HepG2 (cell line): ENCODE measurements around the gene AKAP6. TPM values are rescaled to one million over a fixed set of nuclear protein-coding genes. Genes with fewer than 3 reads are reported as not detected.

Experiments used
- ATAC-seq: fragments of 200-7000 bp; cut with Tn5 transposase; 3 replicates; pipeline ENCODE4 v1.9.1; 2020; ENCODE audit warnings: mild to moderate bottlenecking, moderate library complexity
- BruUV-seq: library from RNA; stranded (reverse); fragments of 400-500 nt; replicated peaks from 2 replicates; lab custom pipeline; 2021; lab: Mats Ljungman, UMichigan
- CTCF ChIA-PET: fragments of 300-600 bp; formaldehyde crosslinking; extraction: SDS; loops from one replicate; lab custom pipeline; 2021; ENCODE audit warnings: low total read pairs, inconsistent platforms, low intra/inter-chr PET ratio; lab: Yijun Ruan, JAX
- POLR2A ChIA-PET: fragments of 350-600 bp; sonication (Branson Sonifier 250); formaldehyde crosslinking; loops from one replicate; lab custom pipeline; 2020; ENCODE audit warnings: antibody characterized with exemption, inconsistent platforms; lab: Yijun Ruan, JAX
- DNase-seq: peaks from one replicate; pipeline ENCODE4 v3.0.0-alpha.2; 2015; ENCODE audit warnings: low spot score
- FAIRE-seq: peaks from 3 replicates; lab custom pipeline; 2011; peaks lifted over from hg19 to GRCh38; lab: Jason Lieb, UNC
- H2AFZ ChIP-seq: one replicate; pipeline ENCODE4 v1.6.1; 2011; ENCODE audit warnings: low read length, inconsistent platforms
- H3K27ac ChIP-seq: fragments of 300-600 bp; 3 replicates; pipeline ENCODE4 v1.8.0; 2011; ENCODE audit warnings: mixed run types, mild to moderate bottlenecking, mixed read lengths, low read length, inconsistent platforms; ENCODE audit not compliant: insufficient read depth; ENCODE audit errors: extremely low read length
- H3K27me3 ChIP-seq, 2 experiments: fragments of 200-600 bp in 1 of 2; 2 replicates in 1 of 2; 3 replicates in 1 of 2; pipeline versions ENCODE4 v1.6.0 to v1.8.0; 2011; ENCODE audit warnings: low read length in 2 of 2, mild to moderate bottlenecking in 2 of 2, moderate library complexity in 2 of 2, inconsistent platforms in 1 of 2; ENCODE audit not compliant: insufficient read depth in 2 of 2, control insufficient read depth in 1 of 2
- H3K36me3 ChIP-seq, 2 experiments: fragments of 200-600 bp in 1 of 2; replicated peaks in 1 of 2; 2 replicates in 1 of 2; 3 replicates in 1 of 2; pipeline versions ENCODE4 v1.5.1 to v1.8.0; 2011; ENCODE audit warnings: low read length in 2 of 2, inconsistent platforms in 1 of 2; ENCODE audit not compliant: insufficient read depth in 2 of 2, control insufficient read depth in 1 of 2
- H3K4me1 ChIP-seq: 2 replicates; pipeline ENCODE4 v1.5.1; 2012; ENCODE audit warnings: low read length, inconsistent platforms; ENCODE audit not compliant: insufficient read depth
- H3K4me2 ChIP-seq: 2 replicates; pipeline ENCODE4 v1.6.0; 2011; ENCODE audit warnings: low read depth, low read length, inconsistent platforms
- H3K4me3 ChIP-seq, 3 experiments: fragments of 200-600 bp in 1 of 3; sonication (generic), shearing (Covaris generic) in 1 of 3; replicated peaks in 1 of 3; 2 replicates each; pipeline ENCODE4 v1.5.1; 2011 to 2016; ENCODE audit warnings: low read length in 3 of 3, inconsistent platforms in 2 of 3, low read depth in 2 of 3, mild to moderate bottlenecking in 2 of 3, control low read depth in 1 of 3, mixed read lengths in 1 of 3; ENCODE audit not compliant: insufficient read depth in 1 of 3
- H3K79me2 ChIP-seq: one replicate; pipeline ENCODE4 v1.6.1; 2011; ENCODE audit warnings: low read length, inconsistent platforms; ENCODE audit not compliant: insufficient read depth
- H3K9ac ChIP-seq: 2 replicates; pipeline ENCODE4 v1.6.0; 2011; ENCODE audit warnings: mild to moderate bottlenecking, low read depth, low read length, inconsistent platforms; ENCODE audit not compliant: insufficient read depth
- H3K9me3 ChIP-seq: 2 replicates; pipeline ENCODE4 v1.5.1; 2012; ENCODE audit warnings: mild to moderate bottlenecking, low read length
- H4K20me1 ChIP-seq: 2 replicates; pipeline ENCODE4 v1.6.0; 2011; ENCODE audit warnings: inconsistent platforms, mild to moderate bottlenecking, low read length, moderate library complexity; ENCODE audit not compliant: insufficient read depth
- FOXO1 ChIP-seq: sonication (generic); formaldehyde crosslinking; IDR thresholded peaks from 2 replicates; pipeline ENCODE4 v1.4.0; 2020; ENCODE audit warnings: missing genetic modification reagents
- GMEB2 ChIP-seq: IDR thresholded peaks from 2 replicates; pipeline ENCODE4 v1.6.1; 2016; ENCODE audit warnings: missing biosample characterization, missing genetic modification reagents, low read depth
- HOXD1 ChIP-seq: sonication (generic); formaldehyde crosslinking; IDR thresholded peaks from 2 replicates; pipeline ENCODE4 v1.5.0; 2020; ENCODE audit warnings: missing genetic modification reagents
- MED1 ChIP-seq: sonication (generic); formaldehyde crosslinking; IDR thresholded peaks from 2 replicates; pipeline ENCODE4 v1.4.0; 2020; ENCODE audit warnings: missing genetic modification reagents
- MED13 ChIP-seq: sonication (generic); formaldehyde crosslinking; IDR thresholded peaks from 2 replicates; pipeline ENCODE4 v1.5.0; 2020; ENCODE audit warnings: missing genetic modification reagents
- MXI1 ChIP-seq: IDR thresholded peaks from 3 replicates; pipeline ENCODE4 v1.6.1; 2012; ENCODE audit warnings: low read depth, low read length, inconsistent platforms, borderline replicate concordance
- NBN ChIP-seq: fragments of 450-650 bp; conservative IDR thresholded peaks from 2 replicates; pipeline ENCODE4 v1.6.1; 2017
- RXRB ChIP-seq: IDR thresholded peaks from 2 replicates; pipeline ENCODE4 v1.6.1; 2016; ENCODE audit warnings: borderline replicate concordance, missing genetic modification reagents, missing compliant biosample characterization
- SKI ChIP-seq: fragments of 450-650 bp; IDR thresholded peaks from one replicate; pipeline ENCODE4 v1.6.1; 2018; ENCODE audit warnings: mild to moderate bottlenecking; ENCODE audit not compliant: partially characterized antibody
- TIGD3 ChIP-seq: sonication (generic); formaldehyde crosslinking; IDR thresholded peaks from 2 replicates; pipeline ENCODE4 v1.5.1; 2020; ENCODE audit warnings: mild to moderate bottlenecking, missing genetic modification reagents, borderline replicate concordance
- ZFP90 ChIP-seq: sonication (generic); formaldehyde crosslinking; IDR thresholded peaks from 2 replicates; pipeline ENCODE4 v1.8.0; 2022; ENCODE audit warnings: missing genetic modification reagents, mild to moderate bottlenecking, inconsistent platforms, borderline replicate concordance
- ZNF136 ChIP-seq: sonication (generic); formaldehyde crosslinking; IDR thresholded peaks from 2 replicates; pipeline ENCODE4 v1.8.1; 2022; ENCODE audit warnings: low read depth, mild to moderate bottlenecking, moderate library complexity, missing genetic modification reagents
- ZNF431 ChIP-seq: sonication (generic); formaldehyde crosslinking; IDR thresholded peaks from 2 replicates; pipeline ENCODE4 v1.9.0; 2022; ENCODE audit warnings: missing genetic modification reagents, low read depth, mild to moderate bottlenecking, borderline replicate concordance
- ZNF619 ChIP-seq: sonication (generic); formaldehyde crosslinking; IDR thresholded peaks from 2 replicates; pipeline ENCODE4 v1.4.0; 2020; ENCODE audit warnings: mild to moderate bottlenecking, missing genetic modification reagents
- WGBS: methylation state at CpG from one replicate; pipeline ENCODE4 v1.1.6; 2017; ENCODE audit warnings: low lambda C conversion rate; 5-methylcytosine and 5-hydroxymethylcytosine counted together
- in situ Hi-C: cut with HindIII; loops from 2 replicates; pipeline ENCODE4 v1.10.0; 2017; ENCODE audit warnings: low pct_unique_long_range_greater_than_20kb; ENCODE audit not compliant: extremely low pct_ligation_motif_present
- intact Hi-C: fragments of 100-400 bp; cut with micrococcal nuclease; formaldehyde crosslinking; loops from one replicate; pipeline ENCODE4 v1.10.0; 2022; ENCODE audit not compliant: unreplicated experiment
- polyA plus RNA-seq, 8 experiments: library from polyadenylated mRNA; depleted of rRNA in 3 of 8; stranded (reverse) in 7 of 8; unstranded in 1 of 8; fragments of >200 nt; fragmentation: Illumina TruSeq in 4 of 8; extraction: Trizol in 4 of 8; gene quantifications; 2 replicates each; pipeline versions ENCODE4 v1.2.1 to v1.2.3, GENCODE V29; 2011 to 2016; ENCODE audit warnings: low read depth in 4 of 8, missing spikeins in 1 of 8, mixed read lengths in 1 of 8; ENCODE audit not compliant: insufficient read depth in 1 of 8
- total RNA-seq, 5 experiments: library from RNA; depleted of rRNA; stranded (reverse); fragments of >200 nt; fragmentation: Illumina TruSeq; extraction: Trizol; gene quantifications; 2 replicates each; pipeline ENCODE4 v1.2.3, GENCODE V29; 2016; ENCODE audit warnings: low read depth in 1 of 5

AKAP6 gene
- total and polyA plus RNA-seq, 2 of the 13 experiments (the other 11 are each of a cell fraction or from before 2014, with no cell fraction given) = 1.4 TPM

GRCh38 chr14:32545095-32545494, 216.0 kb downstream of the AKAP6 start:
- Histone ChIP-seq H3K4me2 (no peak overlapping the region), H3K9ac (no peak overlapping the region), H3K79me2 (no peaks in the 10 kb centered on the region), H3K4me3 (no peak overlapping the region), H2AFZ (no peak overlapping the region), H3K4me1 (no peaks in the 10 kb centered on the region), H3K36me3 (no peaks in the 10 kb centered on the region), H3K27me3 (no peaks in the 10 kb centered on the region), H3K9me3 (no peaks in the 10 kb centered on the region), H4K20me1 (no peaks in the 10 kb centered on the region), H3K27ac (no peak overlapping the region)
- in situ Hi-C loops (no loop called here), intact Hi-C loops (no loop called here)
- ATAC-seq = no peak
- ChIA-PET CTCF (no interaction called here), POLR2A (no interaction called here)
- TF ChIP-seq NBN = no peak
- no peak for TF ChIP-seq ZNF431 (CRISPR knock-in tag)
- TF ChIP-seq RXRB (CRISPR knock-in tag) = no peak
- TF ChIP-seq ZNF136 (CRISPR knock-in tag) = no peak
- TF ChIP-seq ZFP90 (CRISPR knock-in tag) = no peak
- no peak for TF ChIP-seq MED13 (CRISPR knock-in tag)
- TF ChIP-seq MED1 = no peak
- TF ChIP-seq FOXO1 (CRISPR knock-in tag) = no peak
- no TSS peak for BruUV-seq
- no peak for FAIRE-seq
- DNase-seq = no peak
- 51% methylated on average over 4 of the region's 4 CpGs for WGBS

GRCh38 chr14:32545506-32546210, 216.6 kb downstream of the AKAP6 start:
- Histone ChIP-seq H3K4me2 (no peak overlapping the region), H4K20me1 (no peaks in the 10 kb centered on the region), H3K4me1 (no peaks in the 10 kb centered on the region), H3K36me3 (no peaks in the 10 kb centered on the region), H2AFZ (no peak overlapping the region), H3K9ac (no peak overlapping the region), H3K27ac (no peak overlapping the region), H3K4me3 (no peak overlapping the region), H3K9me3 (no peaks in the 10 kb centered on the region), H3K27me3 (no peaks in the 10 kb centered on the region), H3K79me2 (no peaks in the 10 kb centered on the region)
- FAIRE-seq = no peak
- ChIA-PET POLR2A (no interaction called here), CTCF (no interaction called here)
- in situ Hi-C loops (no loop called here), intact Hi-C loops (no loop called here)
- no peak for DNase-seq
- WGBS = 2% methylated on average over 10 of the region's 10 CpGs
- no peak for ATAC-seq
- no TSS peak for BruUV-seq
- no peak for TF ChIP-seq TIGD3 (CRISPR knock-in tag)
- TF ChIP-seq GMEB2 (CRISPR knock-in tag) = no peak
- no peak for TF ChIP-seq MXI1
- no peak for TF ChIP-seq HOXD1 (CRISPR knock-in tag)
- TF ChIP-seq ZNF619 (CRISPR knock-in tag) = no peak
- no peak for TF ChIP-seq SKI
